Endothelial cell of umbilical vein (primary cell): ENCODE results near the gene WDR55.

Source experiments
- EZH2 ChIP-seq: IDR thresholded peaks from 2 replicates; pipeline ENCODE4 v1.6.1; 2012; ENCODE audit warnings: borderline replicate concordance, low read depth, mild to moderate bottlenecking, moderate library complexity, low read length, inconsistent platforms; ENCODE audit not compliant: severe bottlenecking
- MYC ChIP-seq: IDR thresholded peaks from one replicate; pipeline ENCODE4 v1.6.1; 2011; ENCODE audit warnings: mild to moderate bottlenecking, low read depth, low read length
- POLR2A ChIP-seq: IDR thresholded peaks from 2 replicates; pipeline ENCODE4 v1.6.1; 2012; ENCODE audit warnings: low read depth, mild to moderate bottlenecking, control low read depth, low read length
- POLR2AphosphoS5 ChIP-seq: IDR thresholded peaks from 2 replicates; pipeline ENCODE4 v1.6.1; 2012; ENCODE audit warnings: low read depth, mild to moderate bottlenecking, control low read depth, low read length, moderate library complexity; ENCODE audit not compliant: insufficient read depth
- TF ChIP-seq, protein P1 (sequence below), 2 donors: IDR thresholded peaks; 1 replicate in 1 of 2; 2 replicates in 1 of 2; pipeline ENCODE4 v1.5.1; 2011; ENCODE audit warnings: low read length in 2 of 2, mild to moderate bottlenecking in 2 of 2, moderate library complexity in 2 of 2, control low read depth in 1 of 2, inconsistent platforms in 1 of 2, low read depth in 1 of 2; ENCODE audit not compliant: insufficient read depth in 1 of 2; ENCODE audit errors: extremely low read depth in 1 of 2
- TF ChIP-seq, protein P2 (sequence below): IDR thresholded peaks from 2 replicates; pipeline ENCODE4 v1.6.1; 2011; ENCODE audit not compliant: insufficient read depth, insufficient read length

DNA sequence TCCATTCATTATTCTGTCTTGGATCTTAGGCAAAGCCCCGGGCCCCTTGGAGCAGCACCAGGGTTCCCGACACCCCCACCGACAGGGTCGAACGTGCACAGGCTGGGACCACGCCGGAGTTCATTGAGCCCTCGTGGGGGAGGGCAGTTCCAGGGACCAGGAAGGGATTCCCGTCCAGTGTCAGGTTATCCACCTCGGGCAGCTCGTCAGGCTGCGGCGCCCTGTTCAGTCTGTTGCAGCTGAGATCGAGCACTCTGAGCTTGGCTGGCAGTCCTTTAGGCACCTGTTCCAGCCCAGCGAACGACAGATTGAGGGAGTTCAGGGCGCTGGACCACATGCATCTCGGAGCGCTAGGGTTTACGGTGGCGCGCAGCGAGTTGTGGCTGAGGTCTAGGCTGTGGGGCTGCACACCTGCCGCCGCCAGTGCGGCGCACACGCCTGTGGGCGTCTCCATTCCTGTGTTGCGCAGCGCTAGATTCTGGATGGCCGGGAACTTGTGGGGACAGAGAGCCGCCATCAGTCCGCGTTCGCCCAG is 32.8 kb upstream of the WDR55 start:
- TF ChIP-seq, protein P1, sequence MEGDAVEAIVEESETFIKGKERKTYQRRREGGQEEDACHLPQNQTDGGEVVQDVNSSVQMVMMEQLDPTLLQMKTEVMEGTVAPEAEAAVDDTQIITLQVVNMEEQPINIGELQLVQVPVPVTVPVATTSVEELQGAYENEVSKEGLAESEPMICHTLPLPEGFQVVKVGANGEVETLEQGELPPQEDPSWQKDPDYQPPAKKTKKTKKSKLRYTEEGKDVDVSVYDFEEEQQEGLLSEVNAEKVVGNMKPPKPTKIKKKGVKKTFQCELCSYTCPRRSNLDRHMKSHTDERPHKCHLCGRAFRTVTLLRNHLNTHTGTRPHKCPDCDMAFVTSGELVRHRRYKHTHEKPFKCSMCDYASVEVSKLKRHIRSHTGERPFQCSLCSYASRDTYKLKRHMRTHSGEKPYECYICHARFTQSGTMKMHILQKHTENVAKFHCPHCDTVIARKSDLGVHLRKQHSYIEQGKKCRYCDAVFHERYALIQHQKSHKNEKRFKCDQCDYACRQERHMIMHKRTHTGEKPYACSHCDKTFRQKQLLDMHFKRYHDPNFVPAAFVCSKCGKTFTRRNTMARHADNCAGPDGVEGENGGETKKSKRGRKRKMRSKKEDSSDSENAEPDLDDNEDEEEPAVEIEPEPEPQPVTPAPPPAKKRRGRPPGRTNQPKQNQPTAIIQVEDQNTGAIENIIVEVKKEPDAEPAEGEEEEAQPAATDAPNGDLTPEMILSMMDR (IDR thresholded peaks at IDR 0.05; ENCODE audit: extremely low read depth in 1 of 2, insufficient read depth in 1 of 2, low read depth in 1 of 2, low read length in 2 of 2): no peak
- TF ChIP-seq EZH2: no peak
- TF ChIP-seq MYC: no peak
- TF ChIP-seq, protein P2, sequence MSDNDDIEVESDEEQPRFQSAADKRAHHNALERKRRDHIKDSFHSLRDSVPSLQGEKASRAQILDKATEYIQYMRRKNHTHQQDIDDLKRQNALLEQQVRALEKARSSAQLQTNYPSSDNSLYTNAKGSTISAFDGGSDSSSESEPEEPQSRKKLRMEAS: no peak
- no peak for TF ChIP-seq POLR2AphosphoS5
- no peak for TF ChIP-seq POLR2A
